Brain pericyte (primary cell): ENCODE measurements around the gene ALPP.
"Not testable (repeated sequence)": the region's sequence is repeated elsewhere in the genome, so short reads cannot be mapped to it uniquely, and the experiment has no call there.

Source experiments
- DNase-seq: peaks from one replicate; pipeline ENCODE4 v3.0.0-alpha.2; 2012; ENCODE audit warnings: low read depth, low spot score

Gene ALPP

GRCh38 chr2:232363784-232364615, 14.6 kb upstream of the ALPP start:
- DNase-seq, result no peak

GRCh38 chr2:232364806-232365594, 13.6 kb upstream of the ALPP start:
- DNase-seq, result not testable (repeated sequence)

GRCh38 chr2:232365621-232366321, 12.8 kb upstream of the ALPP start:
- DNase-seq, result no peak

GRCh38 chr2:232366461-232366860, 12.1 kb upstream of the ALPP start:
- not testable (repeated sequence) for DNase-seq

GRCh38 chr2:232367016-232367415, 11.5 kb upstream of the ALPP start:
- no peak for DNase-seq

GRCh38 chr2:232367591-232368233, 10.8 kb upstream of the ALPP start:
- no peak for DNase-seq

- DNase-seq, result no peak
Measured at GRCh38 chr2:232368311-232368731, 10.2 kb upstream of the ALPP start.

- no peak for DNase-seq
Measured at GRCh38 chr2:232369126-232369951, 9.2 kb upstream of the ALPP start.

GRCh38 chr2:232370007-232370406, 8.5 kb upstream of the ALPP start:
- DNase-seq, result not testable (repeated sequence)

GRCh38 chr2:232372231-232373208, 6.0 kb upstream of the ALPP start:
- no peak for DNase-seq

- no peak for DNase-seq
Measured at GRCh38 chr2:232374356-232374755, 4.2 kb upstream of the ALPP start.

GRCh38 chr2:232375164-232375563, 3.4 kb upstream of the ALPP start:
- no peak for DNase-seq

- DNase-seq, result no peak
Measured at GRCh38 chr2:232376260-232376659, 2.3 kb upstream of the ALPP start.

- DNase-seq, result no peak
Measured at GRCh38 chr2:232376713-232377112, 1.8 kb upstream of the ALPP start.

- no peak for DNase-seq
Measured at GRCh38 chr2:232377319-232377718, 1.2 kb upstream of the ALPP start.

- no peak for DNase-seq
Measured at GRCh38 chr2:232377841-232378734, 463 bp upstream of the ALPP start.

- not testable (repeated sequence) for DNase-seq
Measured at GRCh38 chr2:232379610-232380590, 1.3 kb downstream of the ALPP start.
